ENCODE measurements around the gene ARAP3. TPM values are rescaled to one million over a fixed set of nuclear protein-coding genes. Genes with fewer than 3 reads are reported as not detected.
A peak's percentile ranks its signal among the peaks of the same experiment; 100 is the strongest.

The ARAP3 gene
- polyA plus RNA-seq, 1 donor (not counting 4 experiments of a cell fraction or from before 2014, with no cell fraction given), result 1.3 TPM

DNA sequence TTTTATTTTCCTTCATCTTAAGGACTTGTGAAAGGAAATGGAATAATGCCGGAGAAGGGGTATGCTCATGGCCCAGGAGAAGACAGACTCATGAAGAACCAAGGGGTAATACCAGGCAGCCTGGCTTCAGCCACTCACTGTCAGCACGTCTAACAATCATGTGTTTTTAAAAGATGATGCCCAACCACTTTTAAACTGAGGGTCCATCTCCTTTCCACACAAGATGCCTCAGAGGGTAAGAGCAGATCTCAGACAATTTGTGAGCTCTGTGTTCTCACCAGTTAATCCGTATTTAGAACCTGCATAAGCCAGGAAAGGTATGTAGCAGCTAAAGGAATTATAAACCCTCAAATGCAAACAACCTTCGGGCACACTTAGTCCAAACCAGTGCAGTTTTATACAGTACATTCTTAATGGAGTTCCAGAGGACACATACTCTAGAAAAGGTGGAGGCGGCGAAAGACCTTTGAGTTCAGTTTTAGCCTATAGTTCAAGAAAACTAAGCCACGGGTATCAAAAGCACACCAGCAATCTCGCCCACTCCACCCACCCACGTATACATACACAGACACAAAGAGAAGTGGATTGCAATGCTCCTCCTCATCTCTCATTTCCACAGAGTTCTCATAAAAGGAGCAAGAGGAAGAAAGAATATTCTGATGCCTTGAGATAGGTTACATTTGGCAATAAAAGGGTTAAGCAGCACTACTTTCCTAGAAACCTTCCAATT, 65.9 kb downstream of the ARAP3 start:
- FAIRE-seq, result no peak
- dilution Hi-C loops (cut with MboI; ENCODE audit: extremely low pct_ligation_motif_present, low sequenced_read_pairs), result no loop called here

DNA sequence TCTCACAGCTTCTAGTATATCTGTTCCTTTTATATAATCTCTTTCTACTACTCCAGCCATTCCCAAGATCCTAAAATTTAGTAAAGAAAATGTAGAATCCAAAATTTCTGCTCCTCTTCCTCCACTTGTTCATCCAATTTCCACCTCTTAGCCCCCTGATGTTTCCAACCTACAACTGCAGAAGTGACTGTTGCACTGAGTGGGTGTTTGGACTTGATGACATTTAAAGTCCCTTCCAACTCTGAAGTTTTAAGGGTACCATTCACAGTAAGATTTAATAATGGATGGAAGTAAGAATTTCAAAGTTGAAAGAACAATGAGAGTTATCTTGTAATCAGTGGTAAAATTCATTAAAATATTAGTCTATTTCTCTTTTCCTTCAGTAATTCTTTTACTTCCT, 68.7 kb downstream of the ARAP3 start:
- H3K27ac ChIP-seq (ENCODE audit: control insufficient read depth, insufficient read depth, low read length), result no peak overlapping the region
- no peak overlapping the region for H3K4me2 ChIP-seq (ENCODE audit: control insufficient read depth, extremely low read depth, insufficient read depth, low read depth, low read length)
- H3K4me3 ChIP-seq (ENCODE audit: control insufficient read depth in 2 of 3, extremely low read depth in 1 of 3, insufficient read depth in 2 of 3, low read depth in 1 of 3, low read length in 3 of 3), result no peak overlapping the region
- H3K9ac ChIP-seq (ENCODE audit: control insufficient read depth, extremely low read depth, insufficient read depth, low read length), result no peak overlapping the region
- no peaks in the 10 kb centered on the region for H3K9me1 ChIP-seq (ENCODE audit: control insufficient read depth, extremely low read depth, insufficient read depth, low read length)
- H3K9me3 ChIP-seq (ENCODE audit: control insufficient read depth, low read depth, low read length), result no peaks in the 10 kb centered on the region
- dilution Hi-C loops (cut with MboI; ENCODE audit: extremely low pct_ligation_motif_present, low sequenced_read_pairs), result no loop called here
- no peak for TF ChIP-seq EZH2 (IDR thresholded peaks at IDR 0.05; ENCODE audit: low read length)
- TF ChIP-seq, protein P1, sequence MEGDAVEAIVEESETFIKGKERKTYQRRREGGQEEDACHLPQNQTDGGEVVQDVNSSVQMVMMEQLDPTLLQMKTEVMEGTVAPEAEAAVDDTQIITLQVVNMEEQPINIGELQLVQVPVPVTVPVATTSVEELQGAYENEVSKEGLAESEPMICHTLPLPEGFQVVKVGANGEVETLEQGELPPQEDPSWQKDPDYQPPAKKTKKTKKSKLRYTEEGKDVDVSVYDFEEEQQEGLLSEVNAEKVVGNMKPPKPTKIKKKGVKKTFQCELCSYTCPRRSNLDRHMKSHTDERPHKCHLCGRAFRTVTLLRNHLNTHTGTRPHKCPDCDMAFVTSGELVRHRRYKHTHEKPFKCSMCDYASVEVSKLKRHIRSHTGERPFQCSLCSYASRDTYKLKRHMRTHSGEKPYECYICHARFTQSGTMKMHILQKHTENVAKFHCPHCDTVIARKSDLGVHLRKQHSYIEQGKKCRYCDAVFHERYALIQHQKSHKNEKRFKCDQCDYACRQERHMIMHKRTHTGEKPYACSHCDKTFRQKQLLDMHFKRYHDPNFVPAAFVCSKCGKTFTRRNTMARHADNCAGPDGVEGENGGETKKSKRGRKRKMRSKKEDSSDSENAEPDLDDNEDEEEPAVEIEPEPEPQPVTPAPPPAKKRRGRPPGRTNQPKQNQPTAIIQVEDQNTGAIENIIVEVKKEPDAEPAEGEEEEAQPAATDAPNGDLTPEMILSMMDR (optimal IDR thresholded peaks at IDR 0.05 in 1 of 3, IDR thresholded peaks at IDR 0.05 in 1 of 3, conservative IDR thresholded peaks at IDR 0.05 in 1 of 3; ENCODE audit: extremely low read depth in 1 of 3, insufficient read depth in 2 of 3, low read length in 3 of 3), result no peak
- peaks cover 1 to 12% of the 10 kb centered on the region in 2 experiments for H3K36me3 ChIP-seq (ENCODE audit: control insufficient read depth in 2 of 2, extremely low read depth in 1 of 2, insufficient read depth in 2 of 2, low read length in 2 of 2)
- FAIRE-seq (no peak), DNase-seq (ENCODE audit: low read depth, low spot score) (no peak)
- H3K4me1 ChIP-seq (ENCODE audit: control insufficient read depth, extremely low read depth, insufficient read depth, low read length), result peaks cover 18% of the 10 kb centered on the region
- H2AFZ ChIP-seq (ENCODE audit: control insufficient read depth, low read length), result no peak overlapping the region
- H3K79me2 ChIP-seq (ENCODE audit: control insufficient read depth, insufficient read depth, low read length), result peaks cover 96% of the 10 kb centered on the region
- peaks cover 6% of the 10 kb centered on the region for H4K20me1 ChIP-seq (ENCODE audit: control insufficient read depth, extremely low read depth, insufficient read depth, low read length)
- no peaks in the 10 kb centered on the region for H3K27me3 ChIP-seq (ENCODE audit: control insufficient read depth, extremely low read depth, insufficient read depth, low read length)

More for the DNA sequence above, 65.9 kb downstream of the ARAP3 start:
- DNase-seq (ENCODE audit: low read depth, low spot score), result no peak
- Histone ChIP-seq H3K9ac (ENCODE audit: control insufficient read depth, extremely low read depth, insufficient read depth, low read length) (no peak overlapping the region), H3K9me1 (ENCODE audit: control insufficient read depth, extremely low read depth, insufficient read depth, low read length) (no peaks in the 10 kb centered on the region), H3K4me2 (ENCODE audit: control insufficient read depth, extremely low read depth, insufficient read depth, low read depth, low read length) (peak overlapping the region; percentile 92), H2AFZ (ENCODE audit: control insufficient read depth, low read length) (no peak overlapping the region), H3K4me1 (ENCODE audit: control insufficient read depth, extremely low read depth, insufficient read depth, low read length) (peaks cover 22% of the 10 kb centered on the region), H3K79me2 (ENCODE audit: control insufficient read depth, insufficient read depth, low read length) (peaks cover 74% of the 10 kb centered on the region), H3K36me3 (ENCODE audit: control insufficient read depth in 2 of 2, extremely low read depth in 1 of 2, insufficient read depth in 2 of 2, low read length in 2 of 2) (peaks cover 3 to 19% of the 10 kb centered on the region in 2 experiments), H3K27me3 (ENCODE audit: control insufficient read depth, extremely low read depth, insufficient read depth, low read length) (no peaks in the 10 kb centered on the region), H3K4me3 (ENCODE audit: control insufficient read depth in 2 of 3, extremely low read depth in 1 of 3, insufficient read depth in 2 of 3, low read depth in 1 of 3, low read length in 3 of 3) (peak overlapping the region in 2 of 3 experiments; percentile 76 to 83), H3K9me3 (ENCODE audit: control insufficient read depth, low read depth, low read length) (no peaks in the 10 kb centered on the region), H3K27ac (ENCODE audit: control insufficient read depth, insufficient read depth, low read length) (no peak overlapping the region), H4K20me1 (ENCODE audit: control insufficient read depth, extremely low read depth, insufficient read depth, low read length) (peaks cover 6% of the 10 kb centered on the region)
- TF ChIP-seq EZH2 (IDR thresholded peaks at IDR 0.05; ENCODE audit: low read length), result no peak
- TF ChIP-seq, protein P1 (optimal IDR thresholded peaks at IDR 0.05 in 1 of 3, IDR thresholded peaks at IDR 0.05 in 1 of 3, conservative IDR thresholded peaks at IDR 0.05 in 1 of 3; ENCODE audit: extremely low read depth in 1 of 3, insufficient read depth in 2 of 3, low read length in 3 of 3), result no peak

All from keratinocyte (primary cell).